IMR-90 (cell line): ENCODE measurements around the gene LOXL3. TPM values are rescaled to one million over a fixed set of nuclear protein-coding genes. Genes with fewer than 3 reads are reported as not detected.

ENCODE experiments used
- ATAC-seq: fragments of 200-7000 bp; cut with Tn5 transposase; 2 replicates; pipeline ENCODE4 v1.9.1; 2020; ENCODE audit warnings: low read depth, mild to moderate bottlenecking, moderate library complexity
- BruUV-seq: library from RNA; stranded (reverse); fragments of 400-500 nt; replicated peaks from 2 replicates; lab custom pipeline; 2021; lab: Mats Ljungman, UMichigan
- CTCF ChIA-PET: fragments of 300-600 bp; formaldehyde crosslinking; extraction: SDS; loops from one replicate; lab custom pipeline; 2021; ENCODE audit warnings: antibody characterized with exemption; lab: Yijun Ruan, JAX
- POLR2A ChIA-PET: fragments of 300-600 bp; sonication (Branson Sonifier 250); formaldehyde crosslinking; loops from one replicate; lab custom pipeline; 2022; ENCODE audit warnings: antibody characterized with exemption; ENCODE audit not compliant: unreplicated experiment; lab: Charles Lee
- DNase-seq: peaks from one replicate; pipeline ENCODE4 v3.0.0; 2013
- H2AFZ ChIP-seq: replicated peaks from 2 replicates; pipeline ENCODE3; 2013; ENCODE audit warnings: low read length, mild to moderate bottlenecking; ENCODE audit not compliant: poor library complexity
- H2AK5ac ChIP-seq: 2 replicates; pipeline ENCODE4 v1.6.1; 2013; ENCODE audit warnings: low read depth, low read length, inconsistent platforms
- H2AK9ac ChIP-seq: replicated peaks from 2 replicates; pipeline ENCODE3; 2013; ENCODE audit warnings: mild to moderate bottlenecking, low read depth, low read length, moderate library complexity; ENCODE audit not compliant: poor library complexity
- H2BK120ac ChIP-seq: 2 replicates; pipeline ENCODE4 v1.6.1; 2013; ENCODE audit warnings: low read depth, low read length, inconsistent platforms
- H2BK15ac ChIP-seq: 3 replicates; pipeline ENCODE4 v1.6.1; 2013; ENCODE audit warnings: low read depth, low read length, inconsistent platforms
- H2BK20ac ChIP-seq: 2 replicates; pipeline ENCODE4 v1.6.1; 2013; ENCODE audit warnings: low read depth, mild to moderate bottlenecking, inconsistent platforms, low read length, moderate library complexity
- H2BK5ac ChIP-seq: 2 replicates; pipeline ENCODE4 v1.6.1; 2013; ENCODE audit warnings: mild to moderate bottlenecking, low read depth, low read length, inconsistent platforms; ENCODE audit not compliant: poor library complexity, severe bottlenecking
- H3K14ac ChIP-seq: replicated peaks from 2 replicates; pipeline ENCODE4 v1.6.1; 2013; ENCODE audit warnings: low read depth, low read length, inconsistent platforms
- H3K18ac ChIP-seq: 2 replicates; pipeline ENCODE4 v1.6.1; 2013; ENCODE audit warnings: low read depth, low read length, control low read depth
- H3K23ac ChIP-seq: 2 replicates; pipeline ENCODE4 v1.6.1; 2013; ENCODE audit warnings: low read depth, low read length, inconsistent platforms
- H3K27ac ChIP-seq: 2 replicates; pipeline ENCODE4 v1.5.1; 2013; ENCODE audit warnings: mild to moderate bottlenecking, control low read depth, low read length; ENCODE audit not compliant: insufficient read depth
- H3K27me3 ChIP-seq: 2 replicates; pipeline ENCODE4 v1.6.1; 2013; ENCODE audit warnings: low read length; ENCODE audit not compliant: control insufficient read depth, insufficient read depth
- H3K36me3 ChIP-seq: 2 replicates; pipeline ENCODE4 v1.6.1; 2013; ENCODE audit warnings: low read length, mixed read lengths; ENCODE audit not compliant: control insufficient read depth, insufficient read depth
- H3K4ac ChIP-seq: 2 replicates; pipeline ENCODE4 v1.6.1; 2013; ENCODE audit warnings: low read depth, low read length, inconsistent platforms
- H3K4me1 ChIP-seq: 2 replicates; pipeline ENCODE4 v1.6.1; 2013; ENCODE audit warnings: low read length, mixed read lengths; ENCODE audit not compliant: control insufficient read depth, insufficient read depth
- H3K4me2 ChIP-seq: 2 replicates; pipeline ENCODE4 v1.6.1; 2013; ENCODE audit warnings: low read depth, mild to moderate bottlenecking, control low read depth, low read length, moderate library complexity
- H3K4me3 ChIP-seq: 2 replicates; pipeline ENCODE4 v1.5.1; 2013; ENCODE audit warnings: low read depth, mild to moderate bottlenecking, control low read depth, low read length, moderate library complexity; ENCODE audit not compliant: insufficient read depth
- H3K56ac ChIP-seq: 2 replicates; pipeline ENCODE4 v1.6.1; 2013; ENCODE audit warnings: low read length, inconsistent platforms; ENCODE audit not compliant: insufficient read depth; ENCODE audit errors: extremely low read depth
- H3K79me1 ChIP-seq, 2 experiments: 2 replicates each; pipeline ENCODE4 v1.6.1; 2013; ENCODE audit warnings: low read length in 2 of 2, inconsistent platforms in 1 of 2, low read depth in 1 of 2
- H3K9ac ChIP-seq: 2 replicates; pipeline ENCODE4 v1.6.1; 2013; ENCODE audit warnings: low read depth, low read length, control low read depth
- H3K9me1 ChIP-seq: 2 replicates; pipeline ENCODE4 v1.6.1; 2013; ENCODE audit warnings: low read length, inconsistent platforms; ENCODE audit not compliant: insufficient read depth
- H3K9me3 ChIP-seq: 2 replicates; pipeline ENCODE4 v1.6.1; 2013; ENCODE audit warnings: low read length; ENCODE audit not compliant: control insufficient read depth, insufficient read depth
- H4K20me1 ChIP-seq: 2 replicates; pipeline ENCODE4 v1.6.1; 2013; ENCODE audit warnings: low read length, inconsistent platforms; ENCODE audit not compliant: insufficient read depth
- H4K5ac ChIP-seq: 2 replicates; pipeline ENCODE4 v1.6.1; 2013; ENCODE audit warnings: mild to moderate bottlenecking, low read depth, low read length, control low read depth
- H4K8ac ChIP-seq, 2 experiments: 2 replicates each; pipeline ENCODE4 v1.6.1; 2013; ENCODE audit warnings: low read depth in 2 of 2, low read length in 2 of 2, control low read depth in 1 of 2, inconsistent platforms in 1 of 2
- H4K91ac ChIP-seq: 2 replicates; pipeline ENCODE4 v1.6.1; 2013; ENCODE audit warnings: low read depth, low read length, inconsistent platforms; ENCODE audit not compliant: insufficient read depth
- BHLHE40 ChIP-seq: fragments of 150-350 bp; IDR thresholded peaks from 2 replicates; pipeline ENCODE4 v1.6.1; 2016; ENCODE audit warnings: mild to moderate bottlenecking, low read depth, low read length
- CEBPB ChIP-seq: IDR thresholded peaks from 2 replicates; pipeline ENCODE4 v1.6.1; 2012; ENCODE audit warnings: low read depth, low read length, improper control_type of control experiment
- CHD1 ChIP-seq: IDR thresholded peaks from 2 replicates; pipeline ENCODE4 v1.6.1; 2012; ENCODE audit warnings: low read depth, low read length, improper control_type of control experiment
- CTCF ChIP-seq: conservative IDR thresholded peaks from 2 replicates; pipeline ENCODE4 v1.5.1; 2012; ENCODE audit warnings: mild to moderate bottlenecking, low read depth, low read length, improper control_type of control experiment
- ELK1 ChIP-seq: fragments of 150-350 bp; IDR thresholded peaks from 2 replicates; pipeline ENCODE4 v1.6.1; 2016; ENCODE audit warnings: low read depth, mild to moderate bottlenecking, low read length, moderate library complexity, borderline replicate concordance
- MAFK ChIP-seq: IDR thresholded peaks from 2 replicates; pipeline ENCODE4 v1.6.1; 2012; ENCODE audit warnings: low read depth, low read length, improper control_type of control experiment
- MAZ ChIP-seq: IDR thresholded peaks from 2 replicates; pipeline ENCODE4 v1.6.1; 2012; ENCODE audit warnings: low read depth, mild to moderate bottlenecking, low read length, improper control_type of control experiment, moderate library complexity, borderline replicate concordance
- MXI1 ChIP-seq: IDR thresholded peaks from 2 replicates; pipeline ENCODE4 v1.6.1; 2012; ENCODE audit warnings: low read depth, mild to moderate bottlenecking, low read length, moderate library complexity, borderline replicate concordance
- NFE2L2 ChIP-seq: fragments of 150-350 bp; IDR thresholded peaks from 2 replicates; pipeline ENCODE4 v1.6.1; 2016; ENCODE audit warnings: low read depth, mild to moderate bottlenecking, low read length
- POLR2A ChIP-seq: IDR thresholded peaks from 2 replicates; pipeline ENCODE4 v1.6.1; 2012; ENCODE audit warnings: mild to moderate bottlenecking, low read depth, low read length
- RAD21 ChIP-seq: IDR thresholded peaks from 2 replicates; pipeline ENCODE4 v1.6.1; 2012; ENCODE audit warnings: low read length, improper control_type of control experiment
- RCOR1 ChIP-seq: IDR thresholded peaks from 2 replicates; pipeline ENCODE4 v1.6.1; 2012; ENCODE audit warnings: mild to moderate bottlenecking, low read length, improper control_type of control experiment; ENCODE audit not compliant: insufficient replicate concordance
- RFX5 ChIP-seq: IDR thresholded peaks from 2 replicates; pipeline ENCODE4 v1.8.0; 2012; ENCODE audit warnings: low read depth, mild to moderate bottlenecking, low read length, moderate library complexity
- USF2 ChIP-seq: fragments of 150-350 bp; IDR thresholded peaks from 2 replicates; pipeline ENCODE4 v1.6.1; 2017; ENCODE audit warnings: mild to moderate bottlenecking, antibody characterized with exemption, low read length, low read depth
- WGBS, 2 experiments: methylation state at CpG; one replicate each; pipeline versions ENCODE4 v1.1.5 to v1.1.7; 2013; ENCODE audit warnings: missing lambda C conversion rate in 2 of 2; ENCODE audit not compliant: insufficient read length in 1 of 2; ENCODE audit errors: extremely low coverage in 2 of 2; 5-methylcytosine and 5-hydroxymethylcytosine counted together
- dilution Hi-C: fragments of 300-500 bp; cut with HindIII; formaldehyde crosslinking; loops from one replicate; pipeline ENCODE4 v1.14.3; 2018; ENCODE audit warnings: low sequenced_read_pairs; ENCODE audit not compliant: unreplicated experiment
- in situ Hi-C: fragments of 300-500 bp; cut with MboI; formaldehyde crosslinking; loops from 3 replicates; pipeline ENCODE4 v1.14.3; 2019; ENCODE audit warnings: low sequenced_read_pairs, inconsistent platforms, mixed read lengths
- intact Hi-C: fragments of 100-400 bp; cut with micrococcal nuclease; formaldehyde crosslinking; loops from 2 replicates; pipeline ENCODE4 v1.10.0; 2022
- polyA plus RNA-seq, 3 experiments: library from polyadenylated mRNA; depleted of rRNA; stranded (reverse); fragments of >200 nt; gene quantifications; 2 replicates each; pipeline ENCODE4 v1.2.3, GENCODE V29; 2012; ENCODE audit warnings: low replicate concordance in 1 of 3
- total RNA-seq: library from RNA; depleted of rRNA; stranded (reverse); fragments of >200 nt; gene quantifications from 2 replicates; pipeline ENCODE4 v1.2.3, GENCODE V29; 2012

Gene LOXL3
- total and polyA plus RNA-seq, 2 of the 4 experiments (the other 2 are of a cell fraction) = 17.9 to 23.4 TPM

GRCh38 chr2:74510272-74510671 lies 43.5 kb downstream of the LOXL3 start:
- 0 out of 2 replicates have a peak, but pooled peaks cover 5% of the 10 kb centered on the region for H4K20me1 ChIP-seq
- no peak overlapping the region for H2BK15ac ChIP-seq
- no peak for DNase-seq
- ATAC-seq = no peak
- H3K18ac ChIP-seq = no peak overlapping the region
- H4K5ac ChIP-seq = no peak overlapping the region
- TF ChIP-seq ELK1 (no peak), RCOR1 (no peak), USF2 (no peak), MXI1 (no peak), NFE2L2 (no peak), RFX5 (no peak), CHD1 (no peak), MAFK (no peak), BHLHE40 (no peak), MAZ (no peak), RAD21 (no peak), POLR2A (no peak), CEBPB (no peak), CTCF (no peak)
- H3K79me1 ChIP-seq = peaks cover 12 to 18% of the 10 kb centered on the region in 2 experiments
- dilution Hi-C loops = no loop called here
- H3K4me2 ChIP-seq = no peak overlapping the region
- H3K27me3 ChIP-seq = peaks cover 46% of the 10 kb centered on the region
- no peak overlapping the region for H3K4me3 ChIP-seq
- no CpG with 5 or more reads among the region's 4 CpGs for WGBS, 2 experiments
- intact Hi-C loops = no loop called here
- no peak overlapping the region for H2AFZ ChIP-seq
- H3K4ac ChIP-seq = no peak overlapping the region
- H2AK9ac ChIP-seq = no peak overlapping the region
- no peak overlapping the region for H2BK5ac ChIP-seq
- no peak overlapping the region for H3K14ac ChIP-seq
- no peak overlapping the region for H4K8ac ChIP-seq
- peaks cover 11% of the 10 kb centered on the region for H3K9me3 ChIP-seq
- H3K23ac ChIP-seq = no peak overlapping the region
- H3K9ac ChIP-seq = no peak overlapping the region
- no peak overlapping the region for H3K56ac ChIP-seq
- H3K36me3 ChIP-seq = peaks cover 9% of the 10 kb centered on the region
- no peak overlapping the region for H4K91ac ChIP-seq
- in situ Hi-C loops = no loop called here
- no peak overlapping the region for H2BK120ac ChIP-seq
- no peak overlapping the region for H2BK20ac ChIP-seq
- POLR2A ChIA-PET = interaction anchor here (0.6 kb wide), 1 partner anchor 29 kb away, joined by 7 read pairs; no protein-coding TSS in a partner anchor
- peaks cover 11% of the 10 kb centered on the region for H3K4me1 ChIP-seq
- CTCF ChIA-PET = interaction anchor here (0.7 kb wide), 1 partner anchor 11 kb away, joined by 8 read pairs; the partner anchor contains the start of gene LBX2
- H2AK5ac ChIP-seq = no peak overlapping the region
- H3K27ac ChIP-seq = no peak overlapping the region
- peaks cover 9% of the 10 kb centered on the region for H3K9me1 ChIP-seq
- no TSS peak for BruUV-seq
